Measurements from ENCODE around the gene FEN1. TPM values are rescaled to one million over a fixed set of nuclear protein-coding genes. Genes with fewer than 3 reads are reported as not detected.

FEN1 gene
- polyA plus RNA-seq, 2 of the 4 experiments (the other 2 are of a cell fraction): 38.4 to 105 TPM

- no peak for ATAC-seq
- Histone ChIP-seq H3K4me2 (peak overlapping the region; percentile 11; the same call in 1 of the 3 replicates), H3K27ac (no peak overlapping the region), H3K4me3 (no peak overlapping the region), H3K4me1 (peaks cover 38% of the 10 kb centered on the region), H3K9me3 (no peaks in the 10 kb centered on the region)
- no peak for TF ChIP-seq HDAC2 (IDR thresholded peaks at IDR 0.05)
- FAIRE-seq: no peak
- ChIA-PET POLR2A (interaction anchor here (3.6 kb wide), 1 partner anchor 16 kb away, joined by 43 read pairs; the partner anchor contains the start of gene FADS1), CTCF (interaction anchor here (0.8 to 8.5 kb wide), 8 partner anchors 12 to 309 kb away, joined by 3 to 145 read pairs (median 74); partner anchors contain the start of genes FADS1 and FADS2)
- WGBS (ENCODE audit: missing lambda C conversion rate): 95% methylated on average over 2 of the region's 2 CpGs
- no peak for DNase-seq (ENCODE audit: low read depth in 1 of 2, low spot score in 1 of 2)
Measured at GRCh38 chr11:61799665-61800284, 7.1 kb downstream of the FEN1 start.

- 62% methylated on average over 3 of the region's 3 CpGs for WGBS (ENCODE audit: missing lambda C conversion rate)
- no peak for TF ChIP-seq HOXB5 (CRISPR knock-in tag; IDR thresholded peaks at IDR 0.05)
- no peak for TF ChIP-seq ZSCAN20 (CRISPR knock-in tag; IDR thresholded peaks at IDR 0.05)
- TF ChIP-seq POLR2A (IDR thresholded peaks at IDR 0.05; ENCODE audit: low read length): no peak
- no peak for TF ChIP-seq ELK1 (IDR thresholded peaks at IDR 0.05; ENCODE audit: low read depth, low read length)
- TF ChIP-seq KDM5A (IDR thresholded peaks at IDR 0.05): no peak
- no peak for TF ChIP-seq HEYL (CRISPR knock-in tag; IDR thresholded peaks at IDR 0.05)
- TF ChIP-seq KDM1A (IDR thresholded peaks at IDR 0.05; ENCODE audit: low read depth): no peak
- no peak for TF ChIP-seq REST (IDR thresholded peaks at IDR 0.05)
- no peak for TF ChIP-seq GATA3 (IDR thresholded peaks at IDR 0.05; ENCODE audit: borderline replicate concordance)
- TF ChIP-seq ZNF302 (CRISPR knock-in tag; IDR thresholded peaks at IDR 0.05): no peak
- no peak for TF ChIP-seq RNF2 (IDR thresholded peaks at IDR 0.05; ENCODE audit: borderline replicate concordance, low read depth)
- TF ChIP-seq HOXB13 (CRISPR knock-in tag; IDR thresholded peaks at IDR 0.05; ENCODE audit: low read depth): no peak
- POLR2A ChIA-PET: interaction anchor here (2.0 to 3.6 kb wide), 2 partner anchors 15 kb away, joined by 9 to 43 read pairs; partner anchors contain the start of gene FADS1
Measured at GRCh38 chr11:61800331-61801281, 7.9 kb downstream of the FEN1 start.

GRCh38 chr11:61802605-61803004 lies 9.9 kb downstream of the FEN1 start:
- no peak overlapping the region for H3K4me3 ChIP-seq
- 0 out of 6 replicates have a peak overlapping the region, but pooled peaks of 1 of the 2 experiments have one; percentile 27 for H3K27ac ChIP-seq
- FAIRE-seq: no peak
- H3K9me3 ChIP-seq: no peaks in the 10 kb centered on the region
- H3K4me2 ChIP-seq: no peak overlapping the region
- WGBS (ENCODE audit: missing lambda C conversion rate): 89% methylated on average over 6 of the region's 6 CpGs
- ChIA-PET POLR2A (no interaction called here), CTCF (interaction anchor here (1.5 to 7.6 kb wide), 6 partner anchors 13 to 306 kb away, joined by 4 to 95 read pairs (median 13); partner anchors contain the start of gene FADS1)
- DNase-seq (ENCODE audit: low read depth in 1 of 2, low spot score in 1 of 2): no peak
- H3K4me1 ChIP-seq: peaks cover 32% of the 10 kb centered on the region
- TF ChIP-seq PHF8 (IDR thresholded peaks at IDR 0.05; ENCODE audit: borderline replicate concordance, low read depth): no peak
- no peak for TF ChIP-seq POLR2A (IDR thresholded peaks at IDR 0.05; ENCODE audit: low read length)
- TF ChIP-seq FOSL2 (IDR thresholded peaks at IDR 0.05): no peak
- TF ChIP-seq FOSL2 (CRISPR knock-in tag; IDR thresholded peaks at IDR 0.05): no peak
- no peak for TF ChIP-seq PBX3 (IDR thresholded peaks at IDR 0.05)
- no peak for TF ChIP-seq POLR2AphosphoS2 (conservative IDR thresholded peaks at IDR 0.05; ENCODE audit: low read length)
- no peak for TF ChIP-seq HEYL (CRISPR knock-in tag; IDR thresholded peaks at IDR 0.05)
- ATAC-seq: no peak

More at GRCh38 chr11:61800331-61801281, 7.9 kb downstream of the FEN1 start:
- ATAC-seq: peak; percentile 20 to 35; a peak in 1 of 6 replicates
- Histone ChIP-seq H3K4me2 (peak overlapping the region; percentile 11; the same call in 2 of the 3 replicates), H3K27ac (no peak overlapping the region), H3K4me1 (peaks cover 36% of the 10 kb centered on the region), H3K9me3 (no peaks in the 10 kb centered on the region), H3K4me3 (no peak overlapping the region)
- DNase-seq (ENCODE audit: low read depth in 1 of 2, low spot score in 1 of 2): no peak
- no peak for FAIRE-seq
- CTCF ChIA-PET: interaction anchor here (0.8 to 8.5 kb wide), 11 partner anchors 9 to 308 kb away, joined by 3 to 121 read pairs (median 28); partner anchors contain the start of genes FADS1 and FADS2

Measured in A549 (cell line).